Raji (cell line): ENCODE results near the gene IFNAR1.

ENCODE experiments used
- POLR2A ChIP-seq: IDR thresholded peaks from 2 replicates; pipeline ENCODE4 v1.6.1; 2011; ENCODE audit warnings: low read depth, low read length, control low read depth; ENCODE audit not compliant: insufficient read depth

IFNAR1 gene

GRCh38 chr21:33317786-33318486, 6.8 kb upstream of the IFNAR1 start:
- no peak for TF ChIP-seq POLR2A

GRCh38 chr21:33325222-33326067, 675 bp downstream of the IFNAR1 start:
- no peak for TF ChIP-seq POLR2A

- no peak for TF ChIP-seq POLR2A
Observed at GRCh38 chr21:33327326-33327725, 2.6 kb downstream of the IFNAR1 start.

- TF ChIP-seq POLR2A, result no peak
Observed at GRCh38 chr21:33327792-33328433, 3.1 kb downstream of the IFNAR1 start.

- TF ChIP-seq POLR2A, result no peak
Observed at GRCh38 chr21:33330726-33331125, 6.0 kb downstream of the IFNAR1 start.

- no peak for TF ChIP-seq POLR2A
Observed at GRCh38 chr21:33332143-33332542, 7.4 kb downstream of the IFNAR1 start.

GRCh38 chr21:33334191-33334590, 9.4 kb downstream of the IFNAR1 start:
- TF ChIP-seq POLR2A, result no peak

- no peak for TF ChIP-seq POLR2A
Observed at GRCh38 chr21:33334824-33335223, 10.1 kb downstream of the IFNAR1 start.

GRCh38 chr21:33339135-33339534, 14.4 kb downstream of the IFNAR1 start:
- no peak for TF ChIP-seq POLR2A

GRCh38 chr21:33339918-33340317, 15.1 kb downstream of the IFNAR1 start:
- no peak for TF ChIP-seq POLR2A

- no peak for TF ChIP-seq POLR2A
Observed at GRCh38 chr21:33345751-33346238, 21.0 kb downstream of the IFNAR1 start.

GRCh38 chr21:33348706-33349105, 23.9 kb downstream of the IFNAR1 start:
- no peak for TF ChIP-seq POLR2A

GRCh38 chr21:33350676-33351075, 25.9 kb downstream of the IFNAR1 start:
- no peak for TF ChIP-seq POLR2A

GRCh38 chr21:33355355-33355754, 30.6 kb downstream of the IFNAR1 start:
- TF ChIP-seq POLR2A, result no peak

GRCh38 chr21:33355996-33356395, 31.2 kb downstream of the IFNAR1 start:
- TF ChIP-seq POLR2A, result no peak

- no peak for TF ChIP-seq POLR2A
Observed at GRCh38 chr21:33357177-33357576, 32.4 kb downstream of the IFNAR1 start.
